Bone marrow (tissue), 2 donors: ENCODE measurements around the gene GRXCR1.

Experiments
- DNase-seq, 2 donors: peaks; one replicate each; lab custom pipeline; 2025; lab: John Stamatoyannopoulos, UW

The GRXCR1 gene

DNA sequence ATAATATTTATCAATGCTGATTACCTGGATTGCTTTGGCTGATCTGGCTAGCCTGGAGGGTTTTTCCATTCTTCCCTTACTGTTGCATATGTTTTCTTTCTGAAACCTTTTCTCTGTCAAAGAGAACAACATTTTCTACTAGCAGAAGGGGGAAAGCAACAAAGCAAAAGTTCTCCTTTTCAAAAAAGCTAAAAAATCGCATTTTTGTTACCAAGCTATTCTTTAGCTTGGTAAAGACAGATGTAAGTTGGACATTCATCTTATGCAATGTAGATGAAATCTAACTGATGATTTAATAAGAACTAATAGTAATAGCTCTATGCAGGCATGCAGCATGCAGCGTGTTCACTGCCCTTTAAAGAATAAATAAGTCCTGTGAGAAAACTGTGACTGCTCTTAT lies at the start of gene GRXCR1:
Gene GRXCR1, plus strand, starts transcription at position 301 of the 400 bp plus-strand sequence. CDS start 554 bp downstream, outside the sequence.
- DNase-seq, result no peak

DNA sequence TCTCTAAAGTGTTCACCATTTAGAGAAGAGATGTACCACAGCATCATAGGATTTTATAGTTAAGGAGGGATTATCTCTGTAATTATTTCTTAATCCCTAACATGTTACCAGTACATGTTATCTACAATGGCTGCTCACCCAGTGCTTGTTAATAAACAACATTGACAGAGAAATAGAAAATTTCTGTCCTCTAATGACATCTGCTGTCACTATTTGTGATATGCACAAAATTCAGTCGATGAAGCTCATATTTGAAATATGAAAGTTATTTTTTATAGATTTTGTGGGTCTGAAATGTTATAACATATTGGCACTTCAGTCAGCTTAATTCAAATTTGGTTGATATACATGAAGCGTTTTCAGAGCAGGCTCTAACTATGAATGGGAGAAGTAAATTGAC lies 48.8 kb upstream of the GRXCR1 start:
- no peak for DNase-seq

- no peak for DNase-seq
Measured at GRCh38 chr4:42844422-42845070, 48.0 kb upstream of the GRXCR1 start.

DNA sequence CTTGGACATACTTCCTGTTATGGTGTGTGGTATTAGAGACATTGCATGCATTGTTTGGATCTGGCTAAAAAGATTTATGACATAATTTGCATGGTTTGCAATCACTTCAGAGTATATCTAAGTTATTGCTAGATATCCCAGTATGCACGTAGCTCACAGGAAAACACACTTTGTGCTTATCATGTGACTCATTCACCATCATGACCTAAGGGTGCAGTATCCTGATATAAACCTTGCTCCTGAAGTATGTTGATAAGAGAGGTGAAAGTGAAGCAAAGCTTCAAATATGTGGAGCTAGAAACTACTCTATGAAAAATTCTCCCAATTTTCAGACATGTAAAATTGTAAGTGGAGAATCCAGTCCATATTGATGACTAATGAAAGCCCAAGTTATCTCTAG lies 46.9 kb upstream of the GRXCR1 start:
- DNase-seq, result no peak

DNA sequence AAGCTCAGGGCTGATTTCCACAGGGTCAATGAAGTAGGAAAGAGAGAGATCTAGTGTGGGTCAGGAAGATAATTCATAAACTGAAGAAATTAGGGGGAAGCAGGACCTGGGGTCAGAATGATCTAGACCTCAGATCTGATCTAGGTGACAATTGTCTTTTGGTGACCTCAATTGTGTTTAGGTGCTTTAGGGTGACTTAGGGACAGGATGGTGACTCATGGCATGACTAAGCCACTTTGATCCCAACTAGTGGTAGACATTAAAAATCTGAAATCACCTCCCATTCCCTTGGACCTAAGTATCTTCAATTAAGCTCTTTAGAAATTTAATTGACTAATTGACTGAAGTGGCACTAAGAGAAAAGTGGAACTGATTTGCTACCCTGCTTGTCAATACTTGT lies 36.7 kb upstream of the GRXCR1 start:
- no peak for DNase-seq

DNA sequence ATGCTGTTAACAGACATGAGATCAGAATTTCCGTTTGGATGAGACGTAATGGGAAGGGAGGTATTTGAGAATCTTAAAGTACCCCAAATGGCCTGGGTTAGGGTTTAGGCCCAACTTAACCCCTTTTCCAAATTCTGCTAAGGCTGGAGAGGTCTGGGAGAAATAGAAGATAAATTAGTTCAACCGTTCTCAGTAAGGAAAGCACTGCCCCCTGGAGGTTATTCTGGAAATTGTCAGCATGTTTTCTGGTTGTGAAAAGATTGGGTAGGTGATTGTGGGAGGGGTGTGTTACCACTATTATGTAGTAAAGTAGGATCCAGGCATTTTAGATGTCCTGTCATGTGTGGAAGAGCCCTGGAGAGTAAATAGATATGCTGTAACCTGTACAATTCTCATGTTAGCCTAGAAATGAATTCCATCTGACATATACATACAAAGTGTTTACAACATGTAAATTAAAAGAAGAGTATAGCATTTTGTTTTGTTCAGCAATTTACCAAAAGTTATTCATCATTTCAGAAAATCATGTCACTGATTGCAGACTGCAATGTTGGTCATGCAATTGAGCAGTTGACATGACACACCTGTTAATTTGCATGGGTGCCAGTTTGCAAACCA lies 26.8 kb upstream of the GRXCR1 start:
- DNase-seq, result peak; percentile 0 to 42

- no peak for DNase-seq
Measured at GRCh38 chr4:42871261-42871660, 21.3 kb upstream of the GRXCR1 start.

GRCh38 chr4:42871671-42872290 lies 20.7 kb upstream of the GRXCR1 start:
- DNase-seq, result no peak

DNA sequence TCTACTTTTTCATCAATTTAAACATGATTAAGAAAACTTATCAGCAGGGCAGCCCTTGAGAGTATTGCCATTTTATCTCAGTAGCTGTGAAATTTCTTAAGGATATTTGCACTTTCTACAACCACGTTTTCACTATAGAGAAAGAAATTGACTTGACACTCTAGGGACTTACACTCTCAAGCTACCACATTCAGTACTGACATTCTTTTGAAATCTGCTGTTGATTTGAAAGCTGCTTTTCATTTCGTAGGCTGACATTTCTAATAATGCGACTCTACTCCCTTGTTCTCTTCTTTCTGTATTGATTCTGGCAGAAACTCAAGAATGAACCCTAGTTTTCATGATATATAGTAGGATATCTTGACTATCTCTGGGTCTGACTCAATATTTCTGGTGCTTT lies 13.7 kb upstream of the GRXCR1 start:
- no peak for DNase-seq

DNA sequence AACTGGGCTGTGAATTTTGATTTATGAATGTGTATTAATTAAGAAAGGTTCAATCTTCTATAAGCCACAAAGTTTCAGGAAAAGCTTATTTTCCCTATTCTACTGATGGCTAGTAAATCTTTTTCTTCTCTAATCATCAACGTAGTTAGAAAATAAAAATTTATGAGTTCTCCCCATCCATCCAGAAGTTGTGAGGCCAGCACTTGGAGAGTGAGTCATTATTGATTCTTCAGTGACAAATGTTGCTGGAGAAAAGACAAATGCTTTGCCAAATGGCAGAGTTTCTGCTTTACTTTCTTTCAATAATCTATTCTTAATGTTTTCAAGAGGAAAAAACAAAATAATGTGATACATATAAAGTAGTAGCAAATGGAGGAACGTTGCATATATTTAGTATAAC lies 11.3 kb upstream of the GRXCR1 start:
- no peak for DNase-seq

DNA sequence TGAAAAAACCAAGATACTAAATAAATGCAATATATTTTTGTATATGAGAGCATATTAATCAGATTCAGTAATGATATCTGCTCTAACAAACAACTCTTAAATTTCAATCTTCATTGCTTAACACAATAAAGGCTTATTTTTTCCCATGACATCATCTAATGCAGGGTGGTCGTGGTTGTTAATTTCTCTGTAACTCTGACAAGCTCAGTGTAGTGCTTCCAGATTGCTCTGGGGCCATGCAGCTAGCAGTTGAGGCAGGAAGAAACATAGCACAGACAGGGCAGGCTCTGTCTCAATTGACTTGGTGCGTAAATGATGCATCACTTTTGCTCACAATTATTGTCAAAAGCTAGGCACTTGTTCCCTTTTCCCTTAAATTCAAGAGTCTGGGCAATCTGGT lies 869 bp upstream of the GRXCR1 start:
- no peak for DNase-seq

- no peak for DNase-seq
Measured at GRCh38 chr4:42895452-42895851, 2.9 kb downstream of the GRXCR1 start.

DNA sequence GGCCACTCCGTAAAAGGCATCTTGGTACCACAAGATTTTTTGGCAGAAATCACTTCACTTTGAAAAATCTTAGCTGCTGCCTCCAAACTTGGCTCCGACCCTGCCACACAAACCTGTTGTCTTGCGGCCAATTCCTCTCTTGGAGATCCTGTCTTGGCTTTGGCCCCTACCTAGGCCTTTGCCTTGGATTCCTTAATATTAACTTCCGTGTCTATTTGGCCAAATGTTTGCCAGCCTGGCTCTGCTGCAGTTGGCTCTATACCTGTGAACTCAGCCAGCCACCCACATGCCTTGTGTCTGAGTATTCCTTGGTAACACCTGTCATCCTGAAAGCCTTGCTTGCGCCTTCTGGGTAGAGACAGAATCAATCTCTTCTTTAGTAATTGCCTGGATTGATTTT lies 12.5 kb downstream of the GRXCR1 start:
- no peak for DNase-seq

GRCh38 chr4:42905591-42905990 lies 13.1 kb downstream of the GRXCR1 start:
- DNase-seq, result no peak

DNA sequence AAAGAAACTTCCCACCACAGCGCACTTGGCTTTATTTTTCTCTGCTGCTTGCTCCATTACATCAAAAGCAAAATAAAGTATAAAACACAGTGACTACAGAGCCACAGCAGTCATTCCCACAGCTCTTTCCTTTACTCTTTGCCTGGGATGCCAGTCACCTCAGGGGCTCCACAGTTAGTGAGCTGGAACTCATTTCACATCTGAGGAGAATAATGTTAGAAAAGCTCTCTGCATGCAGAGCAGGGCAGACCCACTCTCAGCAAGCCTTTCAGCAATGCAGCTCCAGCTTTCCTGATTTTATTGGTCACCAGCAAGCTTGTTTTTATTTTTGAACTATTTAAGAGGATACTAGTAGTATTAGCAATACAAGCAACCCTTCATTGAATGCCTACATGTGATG lies 13.8 kb downstream of the GRXCR1 start:
- no peak for DNase-seq

- DNase-seq, result no peak
Measured at GRCh38 chr4:42906891-42907759, 14.6 kb downstream of the GRXCR1 start.

DNA sequence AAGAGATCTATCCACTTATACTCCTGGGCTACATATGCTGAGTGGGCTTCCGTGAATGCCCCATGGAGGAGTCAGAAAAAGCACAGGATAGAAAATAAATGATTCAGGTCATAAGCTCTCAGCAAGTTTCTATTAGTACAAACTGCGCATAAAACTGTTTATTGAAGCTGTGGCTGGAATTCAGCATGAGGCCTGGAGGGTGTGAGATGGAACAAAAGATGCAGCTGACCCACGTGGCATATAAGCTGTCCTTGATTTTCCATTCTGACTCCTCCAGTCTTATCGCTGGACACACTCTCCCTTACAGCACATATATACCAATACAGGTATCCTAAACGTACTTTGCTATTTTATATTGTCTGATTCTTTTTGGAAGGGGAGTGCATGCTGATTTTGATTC lies 17.9 kb downstream of the GRXCR1 start:
- DNase-seq, result no peak

DNA sequence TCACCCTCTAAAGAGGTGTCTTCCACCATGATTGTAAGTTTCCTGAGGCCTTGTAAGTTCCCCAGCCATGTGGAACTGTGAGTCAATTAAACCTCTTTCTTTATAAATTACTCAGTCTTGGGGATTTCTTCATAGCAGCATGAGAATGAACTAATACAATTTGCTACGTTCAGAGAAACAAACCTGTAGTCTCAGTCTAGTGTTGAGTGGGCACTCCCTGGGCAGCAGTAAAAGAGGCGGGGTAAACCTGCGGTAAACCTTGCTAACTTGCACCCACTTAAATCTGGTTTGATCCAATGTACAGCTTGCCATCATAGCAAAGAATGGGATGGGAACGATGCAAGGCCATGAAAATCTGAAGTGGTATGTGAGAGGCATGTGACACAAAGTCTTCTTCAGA lies 22.4 kb downstream of the GRXCR1 start:
- no peak for DNase-seq

DNA sequence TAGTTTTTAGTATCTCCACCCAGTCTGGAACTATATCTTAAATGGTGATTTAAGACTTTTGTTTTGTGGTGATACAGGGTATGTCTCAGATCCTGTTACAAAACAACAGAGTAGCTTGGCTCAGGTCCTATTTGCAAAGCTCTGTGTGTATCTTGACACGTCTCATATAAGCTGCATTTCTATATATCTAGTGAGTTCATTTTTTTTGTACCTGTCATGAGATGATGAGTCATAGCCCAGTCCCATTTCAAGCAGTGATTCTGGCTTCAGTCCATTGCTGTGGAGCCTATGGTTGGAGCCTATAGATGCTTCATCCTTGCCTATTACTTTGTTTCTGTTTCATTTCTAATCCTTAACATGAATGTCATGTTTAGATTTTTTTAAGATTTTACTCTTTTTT lies 23.0 kb downstream of the GRXCR1 start:
- DNase-seq, result no peak

DNA sequence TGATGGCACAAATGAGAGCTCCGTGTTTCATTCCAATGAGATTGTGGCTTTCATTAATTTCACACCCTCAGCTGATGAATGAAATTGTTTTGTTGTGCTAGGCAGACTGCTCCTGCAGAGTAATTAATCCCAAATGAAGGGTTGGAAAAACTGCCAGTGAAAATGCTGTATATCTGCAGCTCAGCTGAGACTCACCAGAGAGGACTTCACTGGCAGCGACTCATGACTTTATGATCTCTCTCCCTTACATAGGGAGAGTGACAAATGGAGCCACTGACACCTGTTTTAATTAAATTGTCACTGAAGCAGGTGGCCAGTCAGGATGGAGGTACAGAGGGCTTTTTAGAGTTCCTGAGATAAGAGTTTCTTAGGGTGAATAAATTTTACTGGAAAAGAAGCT lies 24.8 kb downstream of the GRXCR1 start:
- DNase-seq, result no peak

DNA sequence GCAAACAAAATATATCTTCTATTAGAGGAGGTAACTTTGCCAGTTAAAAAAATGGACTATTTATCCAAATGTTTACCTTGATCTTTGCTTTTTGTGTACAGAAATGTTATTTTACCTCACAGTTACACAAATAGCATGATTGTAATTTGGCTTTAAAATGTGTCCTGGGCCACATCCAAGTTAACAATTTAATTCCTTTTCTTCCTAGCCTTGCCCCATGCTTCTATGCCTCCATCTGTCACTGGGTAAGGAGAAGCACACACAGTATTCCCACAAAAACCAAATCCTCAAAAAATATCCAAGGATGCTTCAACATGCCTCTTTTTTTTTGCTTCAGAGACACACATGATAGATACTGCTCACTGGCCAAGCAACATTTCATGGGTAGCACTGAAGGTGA lies 30.9 kb downstream of the GRXCR1 start:
- DNase-seq, result no peak

- no peak for DNase-seq
Measured at GRCh38 chr4:42925921-42926320, 33.4 kb downstream of the GRXCR1 start.

GRCh38 chr4:42927946-42928345 lies 35.4 kb downstream of the GRXCR1 start:
- DNase-seq, result no peak
